ENCODE measurements around the gene GFRA4. TPM values are rescaled to one million over a fixed set of nuclear protein-coding genes. Genes with fewer than 3 reads are reported as not detected.

GFRA4 gene
- total RNA-seq, 1 experiment from 2014 or later, result not detected

- no peaks in the 10 kb centered on the region for H3K4me1 ChIP-seq (replicated peaks; ENCODE audit: insufficient read depth)
- no peaks in the 10 kb centered on the region for H3K27me3 ChIP-seq (ENCODE audit: insufficient read depth, low read depth)
- no peaks in the 10 kb centered on the region for H3K9me3 ChIP-seq (ENCODE audit: insufficient read depth, low read depth)
- no peaks in the 10 kb centered on the region for H3K36me3 ChIP-seq (ENCODE audit: low read depth)
- no TSS peak for BruUV-seq (replicated peaks)
- no peaks in the 10 kb centered on the region for H3F3A ChIP-seq (ENCODE audit: insufficient read depth, low read depth)
- H2AFZ ChIP-seq, result no peak overlapping the region
- TF ChIP-seq EZH2 (IDR thresholded peaks at IDR 0.05; ENCODE audit: low read depth) (no peak), CTCF (conservative IDR thresholded peaks at IDR 0.05) (peak; percentile 96)
- POLR2A ChIA-PET (ENCODE audit: unreplicated experiment), result no interaction called here
- no peaks in the 10 kb centered on the region for H3K79me2 ChIP-seq (ENCODE audit: low read depth)
- H4K20me1 ChIP-seq (ENCODE audit: insufficient read depth), result no peaks in the 10 kb centered on the region
- CTCF ChIA-PET, result interaction anchor here (0.5 to 2.6 kb wide), 9 partner anchors 8 to 206 kb away, joined by 3 to 14 read pairs (median 4); partner anchors contain the start of gene ADAM33
- no peaks in the 10 kb centered on the region for H3K9me2 ChIP-seq (ENCODE audit: insufficient read depth)
- intact Hi-C loops (cut with micrococcal nuclease; ENCODE audit: unreplicated experiment), result loop anchor here (1.0 to 10.0 kb wide), 3 partner anchors 35 to 148 kb away; partner anchors contain the start of gene MAVS
- no peak overlapping the region for H3K27ac ChIP-seq
- no peak overlapping the region for H3K4me3 ChIP-seq
- H3K4me2 ChIP-seq, result no peak overlapping the region
- peak in 1 of 2 experiments; percentile 70 for DNase-seq
These were observed 47.7 kb upstream of the GFRA4 start for GRCh38 chr20:3710703-3711483.

GRCh38 chr20:3710011-3710466 lies 46.8 kb upstream of the GFRA4 start:
- intact Hi-C loops (cut with micrococcal nuclease; ENCODE audit: unreplicated experiment), result loop anchor here (1.0 to 10.0 kb wide), 2 partner anchors 34 to 135 kb away; partner anchors contain the start of gene MAVS
- POLR2A ChIA-PET (ENCODE audit: unreplicated experiment), result interaction anchor here (0.7 kb wide), 1 partner anchor 79 kb away, joined by 3 read pairs; no protein-coding TSS in a partner anchor
- no TSS peak for BruUV-seq (replicated peaks)

GRCh38 chr20:3707508-3707899 lies 44.3 kb upstream of the GFRA4 start:
- no peaks in the 10 kb centered on the region for H3K79me2 ChIP-seq (ENCODE audit: low read depth)
- no peaks in the 10 kb centered on the region for H3K9me2 ChIP-seq (ENCODE audit: insufficient read depth)
- no peaks in the 10 kb centered on the region for H3K9me3 ChIP-seq (ENCODE audit: insufficient read depth, low read depth)
- TF ChIP-seq EZH2 (IDR thresholded peaks at IDR 0.05; ENCODE audit: low read depth), result no peak
- TF ChIP-seq CTCF (conservative IDR thresholded peaks at IDR 0.05), result no peak
- H3K4me2 ChIP-seq, result no peak overlapping the region
- H3K4me1 ChIP-seq (replicated peaks; ENCODE audit: insufficient read depth), result no peaks in the 10 kb centered on the region
- intact Hi-C loops (cut with micrococcal nuclease; ENCODE audit: unreplicated experiment), result no loop called here
- no peak overlapping the region for H3K27ac ChIP-seq
- H3K4me3 ChIP-seq, result no peak overlapping the region
- H4K20me1 ChIP-seq (ENCODE audit: insufficient read depth), result no peaks in the 10 kb centered on the region
- BruUV-seq (replicated peaks), result no TSS peak
- no peak for DNase-seq
- H2AFZ ChIP-seq, result no peak overlapping the region
- no peaks in the 10 kb centered on the region for H3K27me3 ChIP-seq (ENCODE audit: insufficient read depth, low read depth)
- CTCF ChIA-PET, result interaction anchor here (0.7 kb wide), 1 partner anchor 11 kb away, joined by 7 read pairs; no protein-coding TSS in a partner anchor
- POLR2A ChIA-PET (ENCODE audit: unreplicated experiment), result interaction anchor here (0.5 to 0.7 kb wide), 2 partner anchors 60 to 73 kb away, joined by 3 read pairs; partner anchors contain the start of gene ADISSP
- no peaks in the 10 kb centered on the region for H3K36me3 ChIP-seq (ENCODE audit: low read depth)
- H3F3A ChIP-seq (ENCODE audit: insufficient read depth, low read depth), result no peaks in the 10 kb centered on the region

More at GRCh38 chr20:3710011-3710466, 46.8 kb upstream of the GFRA4 start:
- Histone ChIP-seq H2AFZ (no peak overlapping the region), H3K79me2 (ENCODE audit: low read depth) (no peaks in the 10 kb centered on the region), H3K4me3 (no peak overlapping the region), H3F3A (ENCODE audit: insufficient read depth, low read depth) (no peaks in the 10 kb centered on the region), H3K27me3 (ENCODE audit: insufficient read depth, low read depth) (no peaks in the 10 kb centered on the region), H3K36me3 (ENCODE audit: low read depth) (no peaks in the 10 kb centered on the region), H3K9me2 (ENCODE audit: insufficient read depth) (no peaks in the 10 kb centered on the region), H4K20me1 (ENCODE audit: insufficient read depth) (no peaks in the 10 kb centered on the region), H3K27ac (no peak overlapping the region), H3K9me3 (ENCODE audit: insufficient read depth, low read depth) (no peaks in the 10 kb centered on the region), H3K4me2 (no peak overlapping the region), H3K4me1 (replicated peaks; ENCODE audit: insufficient read depth) (no peaks in the 10 kb centered on the region)
- TF ChIP-seq EZH2 (IDR thresholded peaks at IDR 0.05; ENCODE audit: low read depth) (no peak), CTCF (conservative IDR thresholded peaks at IDR 0.05) (no peak)
- DNase-seq, result no peak
- CTCF ChIA-PET, result interaction anchor here (0.5 to 2.6 kb wide), 6 partner anchors 9 to 205 kb away, joined by 3 to 14 read pairs (median 4); no protein-coding TSS in a partner anchor

Data from PC-9 (cell line).